Karpas-422 (cell line): ENCODE measurements around the gene PYY. TPM values are rescaled to one million over a fixed set of nuclear protein-coding genes. Genes with fewer than 3 reads are reported as not detected.
"Not testable (repeated sequence)": the region's sequence is repeated elsewhere in the genome, so short reads cannot be mapped to it uniquely, and the experiment has no call there.

ENCODE experiments used
- DNase-seq: peaks from one replicate; pipeline ENCODE4 v3.0.0-alpha.2; 2015
- H2AFZ ChIP-seq: fragments of 200-600 bp; sonication (generic); 2 replicates; pipeline ENCODE4 v1.6.1; 2014; ENCODE audit warnings: antibody characterized with exemption, low read length, mixed read lengths
- H3K27ac ChIP-seq: fragments of 200-600 bp; sonication (generic); 2 replicates; pipeline ENCODE4 v1.5.1; 2014; ENCODE audit warnings: mild to moderate bottlenecking, low read length, moderate library complexity
- H3K27me3 ChIP-seq: fragments of 200-600 bp; sonication (generic); 2 replicates; pipeline ENCODE4 v1.6.1; 2014; ENCODE audit warnings: low read length, mixed read lengths
- H3K36me3 ChIP-seq: fragments of 200-600 bp; sonication (generic); 2 replicates; pipeline ENCODE4 v1.6.1; 2014; ENCODE audit warnings: low read length, mixed read lengths; ENCODE audit not compliant: insufficient read depth
- H3K4me1 ChIP-seq: fragments of 200-600 bp; sonication (generic); 2 replicates; pipeline ENCODE4 v1.6.1; 2014; ENCODE audit warnings: mild to moderate bottlenecking, low read length, mixed read lengths
- H3K4me2 ChIP-seq: fragments of 200-600 bp; sonication (generic); 2 replicates; pipeline ENCODE4 v1.6.1; 2014; ENCODE audit warnings: low read length, low read depth, mild to moderate bottlenecking; ENCODE audit not compliant: poor library complexity, severe bottlenecking
- H3K4me3 ChIP-seq: fragments of 200-600 bp; sonication (generic); 2 replicates; pipeline ENCODE4 v1.5.1; 2014; ENCODE audit warnings: mild to moderate bottlenecking, antibody characterized with exemption, low read length, mixed read lengths
- H3K79me2 ChIP-seq: fragments of 200-600 bp; sonication (generic); 2 replicates; pipeline ENCODE4 v1.6.1; 2014; ENCODE audit warnings: mild to moderate bottlenecking, low read length, mixed read lengths
- H3K9ac ChIP-seq: fragments of 200-600 bp; sonication (generic); 2 replicates; pipeline ENCODE4 v1.6.0; 2014; ENCODE audit warnings: low read length
- H3K9me2 ChIP-seq: fragments of 200-600 bp; sonication (generic), shearing (Covaris generic); replicated peaks from 2 replicates; pipeline ENCODE4 v1.6.0; 2014; ENCODE audit warnings: mild to moderate bottlenecking, low read length, moderate library complexity; ENCODE audit not compliant: insufficient read depth
- H3K9me3 ChIP-seq: fragments of 300-700, 200-600 bp; sonication (generic); 2 replicates; pipeline ENCODE4 v1.6.1; 2014; ENCODE audit warnings: low read length, mixed read lengths
- H4K20me1 ChIP-seq: fragments of 200-600 bp; sonication (generic); 2 replicates; pipeline ENCODE4 v1.6.1; 2014; ENCODE audit warnings: mild to moderate bottlenecking, antibody characterized with exemption, low read length, low read depth; ENCODE audit not compliant: insufficient read depth
- total RNA-seq: library from RNA; depleted of rRNA; stranded (reverse); fragments of >200 nt; shearing (Covaris generic); gene quantifications from 2 replicates; pipeline ENCODE4 v1.2.3, GENCODE V29; 2014; ENCODE audit warnings: low replicate concordance

PYY gene
- total RNA-seq, 1 experiment from 2014 or later, result not detected

- Histone ChIP-seq H3K27me3 (no peaks in the 10 kb centered on the region), H3K9me3 (no peaks in the 10 kb centered on the region), H3K4me2 (peak overlapping the region; percentile 17), H3K79me2 (no peaks in the 10 kb centered on the region), H4K20me1 (no peaks in the 10 kb centered on the region), H3K4me1 (peaks cover 15% of the 10 kb centered on the region), H2AFZ (no peak overlapping the region), H3K9me2 (no peaks in the 10 kb centered on the region), H3K27ac (no peak overlapping the region), H3K9ac (no peak overlapping the region), H3K4me3 (no peak overlapping the region), H3K36me3 (no peaks in the 10 kb centered on the region)
- DNase-seq, result peak; percentile 59
Observed at GRCh38 chr17:43946781-43947180, 7.0 kb downstream of the PYY start.

- Histone ChIP-seq H3K27me3 (no peaks in the 10 kb centered on the region), H3K4me1 (peaks cover 15% of the 10 kb centered on the region), H3K27ac (no peak overlapping the region), H3K79me2 (no peaks in the 10 kb centered on the region), H2AFZ (no peak overlapping the region), H3K9ac (no peak overlapping the region), H4K20me1 (no peaks in the 10 kb centered on the region), H3K9me3 (no peaks in the 10 kb centered on the region), H3K9me2 (no peaks in the 10 kb centered on the region), H3K4me2 (no peak overlapping the region), H3K36me3 (no peaks in the 10 kb centered on the region), H3K4me3 (no peak overlapping the region)
- no peak for DNase-seq
Observed at GRCh38 chr17:43945074-43945829, 8.5 kb downstream of the PYY start.

- Histone ChIP-seq H3K27me3 (no peaks in the 10 kb centered on the region), H2AFZ (no peak within 1 kb of the TSS), H3K36me3 (no peaks in the 10 kb centered on the region), H4K20me1 (no peaks in the 10 kb centered on the region), H3K9me3 (no peaks in the 10 kb centered on the region), H3K27ac (no peak within 1 kb of the TSS), H3K4me1 (peaks cover 13% of the 10 kb centered on the region), H3K79me2 (no peaks in the 10 kb centered on the region), H3K4me2 (no peak within 1 kb of the TSS), H3K9ac (no peak within 1 kb of the TSS), H3K4me3 (no peak within 1 kb of the TSS), H3K9me2 (no peaks in the 10 kb centered on the region)
- DNase-seq, result no peak
Observed at GRCh38 chr17:43942051-43942685, 11.6 kb downstream of the PYY start, which contains the start of gene PPY. TSS of gene PPY (minus strand) at chr17:43942476. CDS start at chr17:43941654, 822 bp downstream.

- no peak overlapping the region for H3K9ac ChIP-seq
Observed at GRCh38 chr17:43940630-43941029, 13.1 kb downstream of the PYY start.

GRCh38 chr17:43939886-43940285 is 13.9 kb downstream of the PYY start:
- Histone ChIP-seq H3K9me3 (no peaks in the 10 kb centered on the region), H2AFZ (no peak overlapping the region), H3K36me3 (no peaks in the 10 kb centered on the region), H3K27me3 (no peaks in the 10 kb centered on the region), H3K27ac (no peak overlapping the region), H3K79me2 (no peaks in the 10 kb centered on the region), H3K9ac (no peak overlapping the region), H3K4me2 (no peak overlapping the region), H4K20me1 (no peaks in the 10 kb centered on the region), H3K4me1 (no peaks in the 10 kb centered on the region), H3K4me3 (no peak overlapping the region), H3K9me2 (no peaks in the 10 kb centered on the region)
- no peak for DNase-seq

More at GRCh38 chr17:43940630-43941029, 13.1 kb downstream of the PYY start:
- Histone ChIP-seq H3K36me3 (no peaks in the 10 kb centered on the region), H2AFZ (no peak overlapping the region), H3K9me3 (no peaks in the 10 kb centered on the region), H3K4me1 (no peaks in the 10 kb centered on the region), H3K27ac (no peak overlapping the region), H3K27me3 (no peaks in the 10 kb centered on the region), H4K20me1 (no peaks in the 10 kb centered on the region), H3K79me2 (no peaks in the 10 kb centered on the region), H3K9me2 (no peaks in the 10 kb centered on the region), H3K4me2 (no peak overlapping the region), H3K4me3 (no peak overlapping the region)
- DNase-seq, result peak; percentile 69

- not testable (repeated sequence) for H3K79me2 ChIP-seq, H3K36me3 ChIP-seq, H3K9me2 ChIP-seq, H3K9me3 ChIP-seq, H3K27ac ChIP-seq, H3K4me1 ChIP-seq, H3K4me3 ChIP-seq, H3K27me3 ChIP-seq, H4K20me1 ChIP-seq, H3K9ac ChIP-seq, H2AFZ ChIP-seq, H3K4me2 ChIP-seq, DNase-seq
Observed at GRCh38 chr17:43939452-43939851, 14.3 kb downstream of the PYY start.

GRCh38 chr17:43938838-43939182 is 14.9 kb downstream of the PYY start:
- H3K27me3 ChIP-seq, result no peaks in the 10 kb centered on the region
- no peaks in the 10 kb centered on the region for H3K4me1 ChIP-seq
- H3K36me3 ChIP-seq, result no peaks in the 10 kb centered on the region
- no peak overlapping the region for H3K4me2 ChIP-seq
- H3K9ac ChIP-seq, result no peak overlapping the region
- H3K4me3 ChIP-seq, result no peak overlapping the region
- no peak for DNase-seq
- no peaks in the 10 kb centered on the region for H3K79me2 ChIP-seq
- H3K9me3 ChIP-seq, result no peaks in the 10 kb centered on the region
- no peaks in the 10 kb centered on the region for H3K9me2 ChIP-seq
- no peak overlapping the region for H3K27ac ChIP-seq
- H4K20me1 ChIP-seq, result no peaks in the 10 kb centered on the region
- no peak overlapping the region for H2AFZ ChIP-seq

GRCh38 chr17:43936434-43936833 is 17.3 kb downstream of the PYY start:
- no peaks in the 10 kb centered on the region for H4K20me1 ChIP-seq
- H2AFZ ChIP-seq, result no peak overlapping the region
- H3K27me3 ChIP-seq, result no peaks in the 10 kb centered on the region
- H3K9ac ChIP-seq, result no peak overlapping the region
- no peak overlapping the region for H3K4me2 ChIP-seq
- no peak overlapping the region for H3K27ac ChIP-seq
- no peak for DNase-seq
- H3K9me3 ChIP-seq, result no peaks in the 10 kb centered on the region
- no peaks in the 10 kb centered on the region for H3K79me2 ChIP-seq
- H3K36me3 ChIP-seq, result no peaks in the 10 kb centered on the region
- H3K4me1 ChIP-seq, result no peaks in the 10 kb centered on the region
- H3K4me3 ChIP-seq, result no peak overlapping the region
- H3K9me2 ChIP-seq, result no peaks in the 10 kb centered on the region
